GM18499 (cell line): ENCODE measurements around the gene CD84.
"Not testable (repeated sequence)": the region's sequence is repeated elsewhere in the genome, so short reads cannot be mapped to it uniquely, and the experiment has no call there.

Experiments
- ATAC-seq: cut with Tn5 transposase; IDR thresholded peaks from one replicate; pipeline ENCODE4 v1.9.1; 2021; ENCODE audit warnings: moderate number of reproducible peaks; ENCODE audit not compliant: insufficient read depth, unreplicated experiment

Gene CD84

DNA sequence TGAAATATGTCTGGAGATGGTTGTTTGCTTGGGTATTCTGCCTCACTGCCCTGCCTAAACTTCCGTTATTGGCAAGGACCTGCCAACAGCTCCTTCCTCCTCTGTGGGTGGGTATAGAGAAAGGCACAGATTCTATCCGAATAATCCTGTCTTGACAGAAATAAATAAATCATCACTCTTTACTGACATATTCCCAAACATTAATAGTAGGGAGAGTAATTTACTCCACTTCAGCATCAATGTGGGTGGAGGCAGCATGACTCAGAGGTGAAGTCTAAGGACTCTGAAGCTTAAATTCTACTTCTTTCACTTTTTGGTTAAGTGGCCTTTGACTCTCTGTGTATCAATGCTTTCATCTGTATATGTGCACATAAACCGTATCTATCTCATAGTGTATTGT is 2.9 kb downstream of the CD84 start:
- no peak for ATAC-seq

DNA sequence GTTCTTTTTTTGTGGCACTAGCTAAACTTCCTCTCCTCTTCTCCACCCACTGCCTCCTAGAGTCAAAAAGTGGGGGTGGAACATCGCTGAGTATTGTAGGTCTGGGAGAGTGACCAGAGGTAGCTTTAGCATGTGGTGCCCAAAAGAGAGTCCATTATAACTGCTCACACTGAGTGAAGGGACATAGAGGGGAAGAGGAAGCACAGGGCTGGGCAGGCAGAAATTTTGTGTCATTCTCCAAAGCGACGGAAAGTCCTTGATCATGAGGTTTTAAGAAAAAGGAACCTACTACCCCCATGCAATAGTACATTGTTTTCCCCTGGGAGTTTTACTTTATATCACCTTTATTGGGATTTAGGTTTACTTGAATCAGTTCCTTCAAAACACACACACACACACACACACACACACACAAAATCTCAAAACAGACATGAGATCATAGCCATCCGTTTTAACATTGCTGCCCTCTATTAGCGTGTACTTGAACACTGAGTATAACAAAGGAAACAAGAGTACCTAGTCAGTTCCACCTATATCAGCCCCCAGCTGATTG is 4.1 kb downstream of the CD84 start:
- ATAC-seq = no peak

GRCh38 chr1:160570840-160571239 is 8.5 kb downstream of the CD84 start:
- no peak for ATAC-seq

DNA sequence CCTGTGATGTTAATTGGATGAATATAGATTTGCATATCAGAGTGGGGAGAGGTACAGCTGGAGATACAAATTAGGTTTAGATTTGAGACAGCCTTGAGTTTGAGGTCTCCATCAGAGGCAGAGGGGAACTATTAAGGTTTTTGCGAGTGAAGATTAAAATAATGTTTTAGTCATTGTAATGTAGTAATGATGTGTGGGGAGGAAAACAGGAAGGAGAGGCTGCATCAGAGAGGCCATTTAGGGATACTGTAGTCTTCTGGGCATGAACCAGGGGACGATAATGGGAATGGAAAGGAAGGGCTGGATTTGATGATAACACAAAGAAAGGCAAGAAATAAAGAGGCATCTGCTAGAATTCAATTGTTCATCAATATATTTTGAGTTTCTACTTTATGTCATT is 9.5 kb downstream of the CD84 start:
- no peak for ATAC-seq

- no peak for ATAC-seq
These were observed 11.2 kb downstream of the CD84 start for GRCh38 chr1:160567858-160568682.

DNA sequence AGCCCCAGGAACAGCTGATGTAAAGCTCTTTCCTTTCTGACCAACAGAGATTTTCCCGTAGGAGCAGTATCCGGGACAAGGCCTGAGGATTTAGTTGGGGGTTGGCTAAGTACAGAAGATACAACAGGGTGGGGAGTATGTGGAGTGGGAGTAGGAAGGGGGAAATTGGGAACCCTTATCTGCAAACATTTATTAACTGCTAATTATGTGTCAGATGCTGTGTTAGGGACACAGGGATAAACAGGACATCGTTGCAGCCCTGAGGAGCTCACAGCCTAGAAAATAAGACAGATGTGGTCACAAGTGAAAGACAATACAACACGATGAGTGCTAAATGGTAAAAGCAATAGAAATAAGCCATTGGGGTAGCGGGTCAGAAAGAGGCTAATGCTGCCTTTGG is 12.0 kb downstream of the CD84 start:
- no peak for ATAC-seq

DNA sequence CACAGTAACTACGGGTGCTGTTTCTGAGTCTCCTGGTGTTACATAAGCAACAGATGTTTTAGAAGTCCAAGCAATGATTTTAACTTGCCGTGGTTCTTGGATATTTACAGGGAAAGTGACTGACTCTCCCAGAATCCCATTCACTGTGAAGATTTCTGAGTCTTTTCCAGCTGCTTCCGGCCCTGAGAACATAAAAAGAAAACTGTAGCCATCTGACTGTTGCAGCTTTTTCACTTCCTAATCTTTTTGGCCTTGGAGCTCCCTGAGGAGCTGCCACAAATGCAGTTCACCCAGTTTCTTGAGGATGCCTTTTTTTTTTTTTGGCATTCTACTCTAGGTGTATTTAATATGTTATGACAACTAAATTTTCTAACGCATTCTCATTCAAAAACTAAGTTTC is 13.7 kb downstream of the CD84 start:
- no peak for ATAC-seq

GRCh38 chr1:160563230-160563629 is 16.1 kb downstream of the CD84 start:
- ATAC-seq = not testable (repeated sequence)

GRCh38 chr1:160562745-160563144 is 16.6 kb downstream of the CD84 start:
- not testable (repeated sequence) for ATAC-seq

- ATAC-seq = no peak
These were observed 18.5 kb downstream of the CD84 start for GRCh38 chr1:160560806-160561205.

- ATAC-seq = no peak
These were observed 19.1 kb downstream of the CD84 start for GRCh38 chr1:160560045-160560705.

GRCh38 chr1:160559437-160559836 is 19.9 kb downstream of the CD84 start:
- ATAC-seq = not testable (repeated sequence)

DNA sequence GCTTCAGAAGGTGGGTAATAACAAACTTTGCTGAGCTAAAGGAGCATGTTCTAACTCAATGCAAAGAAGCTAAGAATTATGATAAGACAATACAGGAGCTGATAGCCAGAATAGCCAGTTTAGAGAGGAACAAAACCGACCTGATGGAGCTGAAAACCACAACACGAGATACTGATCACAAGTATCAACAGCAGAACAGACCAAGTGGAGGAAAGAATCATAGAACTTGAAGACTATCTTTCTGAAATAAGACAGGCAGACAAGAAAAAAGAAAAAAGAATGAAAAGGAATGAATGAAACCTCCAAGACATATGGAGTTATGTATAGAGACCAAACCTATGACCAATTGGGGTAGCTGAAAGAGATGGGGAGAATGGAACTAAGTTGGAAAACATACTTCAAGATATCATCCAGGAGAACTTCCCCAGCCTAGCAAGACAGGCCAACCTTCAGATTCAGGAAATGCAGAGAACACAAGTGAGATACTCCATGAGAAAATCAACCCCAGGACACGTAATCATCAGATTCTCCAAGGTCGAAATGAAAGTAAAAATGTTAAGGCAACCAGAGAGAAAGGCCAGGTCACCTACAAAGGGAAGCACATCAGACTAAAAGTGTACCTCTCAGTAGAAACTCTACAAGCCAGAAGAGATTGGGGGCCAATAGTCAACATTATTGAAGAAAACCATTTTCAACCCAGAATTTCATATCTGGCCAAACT is 20.5 kb downstream of the CD84 start:
- ATAC-seq = no peak

- no peak for ATAC-seq
These were observed 25.5 kb downstream of the CD84 start for GRCh38 chr1:160553778-160554177.

- no peak for ATAC-seq
These were observed 26.9 kb downstream of the CD84 start for GRCh38 chr1:160552425-160552824.

GRCh38 chr1:160550572-160551034 is 28.7 kb downstream of the CD84 start:
- no peak for ATAC-seq

- ATAC-seq = no peak
These were observed 29.7 kb downstream of the CD84 start for GRCh38 chr1:160549665-160550006.

GRCh38 chr1:160548960-160549664 is 30.2 kb downstream of the CD84 start:
- no peak for ATAC-seq

GRCh38 chr1:160548183-160548582 is 31.1 kb downstream of the CD84 start:
- ATAC-seq = no peak

GRCh38 chr1:160547422-160547821 is 31.9 kb downstream of the CD84 start:
- no peak for ATAC-seq
